A549 (cell line): Measurements from ENCODE around the gene ADCK2.

Experiments used
- CEBPB ChIP-seq, 2 experiments: fragments of >200 bp in 1 of 2; sonication (Bioruptor Twin) in 1 of 2; formaldehyde crosslinking in 1 of 2; IDR thresholded peaks; 2 replicates each; pipeline ENCODE4 v1.6.1; 2012 to 2016
- EHMT2 ChIP-seq: fragments of 200-600 bp; sonication (generic); IDR thresholded peaks from 2 replicates; pipeline ENCODE4 v1.6.1; 2016; ENCODE audit warnings: antibody characterized with exemption, low read depth, mild to moderate bottlenecking, moderate library complexity
- ESRRA ChIP-seq: fragments of 150-350 bp; IDR thresholded peaks from 2 replicates; pipeline ENCODE4 v1.6.1; 2014; ENCODE audit warnings: mild to moderate bottlenecking, low read length, borderline replicate concordance
- JUN ChIP-seq, 2 experiments: fragments of >200 bp; sonication (Bioruptor Twin); formaldehyde crosslinking; IDR thresholded peaks; 2 replicates in 1 of 2; 3 replicates in 1 of 2; pipeline ENCODE4 v1.6.1; 2016 to 2017
- NFE2L2 ChIP-seq: fragments of 150-350 bp; conservative IDR thresholded peaks from 2 replicates; pipeline ENCODE4 v1.6.1; 2014; ENCODE audit warnings: low read length
- POLR2A ChIP-seq: IDR thresholded peaks from 2 replicates; pipeline ENCODE4 v1.6.1; 2012; ENCODE audit warnings: mild to moderate bottlenecking, low read length
- ZNF302 ChIP-seq: fragments of 250-450 bp; sonication (Bioruptor Pico); IDR thresholded peaks from 2 replicates; pipeline ENCODE4 v1.9.0; 2021; ENCODE audit warnings: inconsistent platforms, mild to moderate bottlenecking, moderate library complexity
- TF ChIP-seq, protein P1 (sequence below): fragments of >200 bp; sonication (Bioruptor Twin); formaldehyde crosslinking; IDR thresholded peaks from 3 replicates; pipeline ENCODE4 v1.5.1; 2016
- TF ChIP-seq, protein P2 (sequence below): fragments of 200-600 bp; sonication (generic); IDR thresholded peaks from 2 replicates; pipeline ENCODE4 v1.6.1; 2016; ENCODE audit warnings: antibody characterized with exemption, mild to moderate bottlenecking, moderate library complexity
- TF ChIP-seq, protein P3 (sequence below): fragments of 150-350 bp; IDR thresholded peaks from 2 replicates; pipeline ENCODE4 v1.6.1; 2014; ENCODE audit warnings: low read depth, mild to moderate bottlenecking, low read length
- TF ChIP-seq, protein P4 (sequence below): fragments of 250-450 bp; sonication (Bioruptor Pico); IDR thresholded peaks from 2 replicates; pipeline ENCODE4 v1.5.0; 2021; ENCODE audit warnings: mild to moderate bottlenecking, moderate library complexity, borderline replicate concordance

DNA sequence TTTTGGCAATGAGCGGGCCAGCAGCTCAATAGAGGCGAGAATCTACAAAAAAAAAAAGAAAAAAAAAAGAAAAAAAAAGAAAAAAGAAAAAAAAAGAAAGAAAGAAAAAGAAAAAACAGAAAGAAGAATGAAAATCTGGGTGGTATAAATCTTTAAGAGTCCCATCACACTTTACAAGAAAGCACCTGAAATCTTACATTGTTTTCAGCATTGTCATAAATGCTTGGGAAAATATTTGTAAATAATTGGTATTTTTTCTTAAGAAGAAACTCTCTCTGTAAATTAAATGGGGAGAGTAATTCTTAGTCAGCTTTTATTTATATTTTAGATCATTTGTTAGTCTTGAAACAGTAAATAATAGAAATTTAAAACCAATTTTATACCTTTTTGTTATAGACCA lies 62.0 kb downstream of the ADCK2 start:
- TF ChIP-seq, protein P1, sequence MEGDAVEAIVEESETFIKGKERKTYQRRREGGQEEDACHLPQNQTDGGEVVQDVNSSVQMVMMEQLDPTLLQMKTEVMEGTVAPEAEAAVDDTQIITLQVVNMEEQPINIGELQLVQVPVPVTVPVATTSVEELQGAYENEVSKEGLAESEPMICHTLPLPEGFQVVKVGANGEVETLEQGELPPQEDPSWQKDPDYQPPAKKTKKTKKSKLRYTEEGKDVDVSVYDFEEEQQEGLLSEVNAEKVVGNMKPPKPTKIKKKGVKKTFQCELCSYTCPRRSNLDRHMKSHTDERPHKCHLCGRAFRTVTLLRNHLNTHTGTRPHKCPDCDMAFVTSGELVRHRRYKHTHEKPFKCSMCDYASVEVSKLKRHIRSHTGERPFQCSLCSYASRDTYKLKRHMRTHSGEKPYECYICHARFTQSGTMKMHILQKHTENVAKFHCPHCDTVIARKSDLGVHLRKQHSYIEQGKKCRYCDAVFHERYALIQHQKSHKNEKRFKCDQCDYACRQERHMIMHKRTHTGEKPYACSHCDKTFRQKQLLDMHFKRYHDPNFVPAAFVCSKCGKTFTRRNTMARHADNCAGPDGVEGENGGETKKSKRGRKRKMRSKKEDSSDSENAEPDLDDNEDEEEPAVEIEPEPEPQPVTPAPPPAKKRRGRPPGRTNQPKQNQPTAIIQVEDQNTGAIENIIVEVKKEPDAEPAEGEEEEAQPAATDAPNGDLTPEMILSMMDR = no peak
- TF ChIP-seq POLR2A (no peak), NFE2L2 (no peak), ZNF302 (CRISPR knock-in tag) (no peak), EHMT2 (no peak), CEBPB (IDR thresholded peaks at IDR 0.05) (no peak), ESRRA (no peak), JUN (IDR thresholded peaks at IDR 0.05) (no peak)
- TF ChIP-seq, protein P2, sequence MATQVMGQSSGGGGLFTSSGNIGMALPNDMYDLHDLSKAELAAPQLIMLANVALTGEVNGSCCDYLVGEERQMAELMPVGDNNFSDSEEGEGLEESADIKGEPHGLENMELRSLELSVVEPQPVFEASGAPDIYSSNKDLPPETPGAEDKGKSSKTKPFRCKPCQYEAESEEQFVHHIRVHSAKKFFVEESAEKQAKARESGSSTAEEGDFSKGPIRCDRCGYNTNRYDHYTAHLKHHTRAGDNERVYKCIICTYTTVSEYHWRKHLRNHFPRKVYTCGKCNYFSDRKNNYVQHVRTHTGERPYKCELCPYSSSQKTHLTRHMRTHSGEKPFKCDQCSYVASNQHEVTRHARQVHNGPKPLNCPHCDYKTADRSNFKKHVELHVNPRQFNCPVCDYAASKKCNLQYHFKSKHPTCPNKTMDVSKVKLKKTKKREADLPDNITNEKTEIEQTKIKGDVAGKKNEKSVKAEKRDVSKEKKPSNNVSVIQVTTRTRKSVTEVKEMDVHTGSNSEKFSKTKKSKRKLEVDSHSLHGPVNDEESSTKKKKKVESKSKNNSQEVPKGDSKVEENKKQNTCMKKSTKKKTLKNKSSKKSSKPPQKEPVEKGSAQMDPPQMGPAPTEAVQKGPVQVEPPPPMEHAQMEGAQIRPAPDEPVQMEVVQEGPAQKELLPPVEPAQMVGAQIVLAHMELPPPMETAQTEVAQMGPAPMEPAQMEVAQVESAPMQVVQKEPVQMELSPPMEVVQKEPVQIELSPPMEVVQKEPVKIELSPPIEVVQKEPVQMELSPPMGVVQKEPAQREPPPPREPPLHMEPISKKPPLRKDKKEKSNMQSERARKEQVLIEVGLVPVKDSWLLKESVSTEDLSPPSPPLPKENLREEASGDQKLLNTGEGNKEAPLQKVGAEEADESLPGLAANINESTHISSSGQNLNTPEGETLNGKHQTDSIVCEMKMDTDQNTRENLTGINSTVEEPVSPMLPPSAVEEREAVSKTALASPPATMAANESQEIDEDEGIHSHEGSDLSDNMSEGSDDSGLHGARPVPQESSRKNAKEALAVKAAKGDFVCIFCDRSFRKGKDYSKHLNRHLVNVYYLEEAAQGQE = no peak
- TF ChIP-seq, protein P3, sequence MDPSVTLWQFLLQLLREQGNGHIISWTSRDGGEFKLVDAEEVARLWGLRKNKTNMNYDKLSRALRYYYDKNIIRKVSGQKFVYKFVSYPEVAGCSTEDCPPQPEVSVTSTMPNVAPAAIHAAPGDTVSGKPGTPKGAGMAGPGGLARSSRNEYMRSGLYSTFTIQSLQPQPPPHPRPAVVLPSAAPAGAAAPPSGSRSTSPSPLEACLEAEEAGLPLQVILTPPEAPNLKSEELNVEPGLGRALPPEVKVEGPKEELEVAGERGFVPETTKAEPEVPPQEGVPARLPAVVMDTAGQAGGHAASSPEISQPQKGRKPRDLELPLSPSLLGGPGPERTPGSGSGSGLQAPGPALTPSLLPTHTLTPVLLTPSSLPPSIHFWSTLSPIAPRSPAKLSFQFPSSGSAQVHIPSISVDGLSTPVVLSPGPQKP = no peak
- TF ChIP-seq, protein P4, sequence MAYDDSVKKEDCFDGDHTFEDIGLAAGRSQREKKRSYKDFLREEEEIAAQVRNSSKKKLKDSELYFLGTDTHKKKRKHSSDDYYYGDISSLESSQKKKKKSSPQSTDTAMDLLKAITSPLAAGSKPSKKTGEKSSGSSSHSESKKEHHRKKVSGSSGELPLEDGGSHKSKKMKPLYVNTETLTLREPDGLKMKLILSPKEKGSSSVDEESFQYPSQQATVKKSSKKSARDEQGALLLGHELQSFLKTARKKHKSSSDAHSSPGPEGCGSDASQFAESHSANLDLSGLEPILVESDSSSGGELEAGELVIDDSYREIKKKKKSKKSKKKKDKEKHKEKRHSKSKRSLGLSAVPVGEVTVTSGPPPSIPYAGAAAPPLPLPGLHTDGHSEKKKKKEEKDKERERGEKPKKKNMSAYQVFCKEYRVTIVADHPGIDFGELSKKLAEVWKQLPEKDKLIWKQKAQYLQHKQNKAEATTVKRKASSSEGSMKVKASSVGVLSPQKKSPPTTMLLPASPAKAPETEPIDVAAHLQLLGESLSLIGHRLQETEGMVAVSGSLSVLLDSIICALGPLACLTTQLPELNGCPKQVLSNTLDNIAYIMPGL (CRISPR knock-in tag) = no peak
